ENCODE data around the gene PTP4A2. TPM values are rescaled to one million over a fixed set of nuclear protein-coding genes. Genes with fewer than 3 reads are reported as not detected.
"Not testable (repeated sequence)": the region's sequence is repeated elsewhere in the genome, so short reads cannot be mapped to it uniquely, and the experiment has no call there.

Gene PTP4A2
- total RNA-seq, 1 donor from 2014 or later = 157 TPM

- H3K27ac Mint-ChIP-seq = peak overlapping the region; percentile 78
- no peak overlapping the region for H3K4me3 Mint-ChIP-seq (ENCODE audit: low read depth)
- H3K36me3 Mint-ChIP-seq (ENCODE audit: insufficient read depth) = no peaks in the 10 kb centered on the region
- H3K9me3 Mint-ChIP-seq (ENCODE audit: low read depth) = no peaks in the 10 kb centered on the region
- no peaks in the 10 kb centered on the region for H3K27me3 Mint-ChIP-seq
- no peak for DNase-seq (ENCODE audit: low spot score, unreplicated experiment)
- peak; percentile 7 for TF ChIP-seq CTCF (IDR thresholded peaks at IDR 0.05; ENCODE audit: unreplicated experiment)
- peaks cover 25% of the 10 kb centered on the region for H3K4me1 Mint-ChIP-seq (ENCODE audit: low read depth)
These were observed 18.0 kb upstream of the PTP4A2 start for GRCh38 chr1:31955917-31956736.

GRCh38 chr1:31954607-31955283 is 16.6 kb upstream of the PTP4A2 start:
- Mint-ChIP-seq H3K4me1 (ENCODE audit: low read depth) (peaks cover 25% of the 10 kb centered on the region), H3K27me3 (no peaks in the 10 kb centered on the region), H3K27ac (peak overlapping the region; percentile 79), H3K4me3 (ENCODE audit: low read depth) (no peak overlapping the region), H3K9me3 (ENCODE audit: low read depth) (no peaks in the 10 kb centered on the region), H3K36me3 (ENCODE audit: insufficient read depth) (no peaks in the 10 kb centered on the region)
- DNase-seq (ENCODE audit: low spot score, unreplicated experiment) = no peak
- no peak for TF ChIP-seq CTCF (IDR thresholded peaks at IDR 0.05; ENCODE audit: unreplicated experiment)

GRCh38 chr1:31952825-31953220 is 14.7 kb upstream of the PTP4A2 start:
- no peak for TF ChIP-seq CTCF (IDR thresholded peaks at IDR 0.05; ENCODE audit: unreplicated experiment)
- DNase-seq (ENCODE audit: low spot score, unreplicated experiment) = no peak
- Mint-ChIP-seq H3K9me3 (ENCODE audit: low read depth) (no peaks in the 10 kb centered on the region), H3K4me1 (ENCODE audit: low read depth) (peaks cover 24% of the 10 kb centered on the region), H3K27ac (no peak overlapping the region), H3K27me3 (no peaks in the 10 kb centered on the region), H3K36me3 (ENCODE audit: insufficient read depth) (no peaks in the 10 kb centered on the region), H3K4me3 (ENCODE audit: low read depth) (no peak overlapping the region)

GRCh38 chr1:31951276-31951675 is 13.1 kb upstream of the PTP4A2 start:
- Mint-ChIP-seq H3K27ac (no peak overlapping the region), H3K4me3 (ENCODE audit: low read depth) (no peak overlapping the region), H3K9me3 (ENCODE audit: low read depth) (no peaks in the 10 kb centered on the region), H3K27me3 (no peaks in the 10 kb centered on the region), H3K36me3 (ENCODE audit: insufficient read depth) (no peaks in the 10 kb centered on the region), H3K4me1 (ENCODE audit: low read depth) (peaks cover 21% of the 10 kb centered on the region)
- TF ChIP-seq CTCF (IDR thresholded peaks at IDR 0.05; ENCODE audit: unreplicated experiment) = no peak
- DNase-seq (ENCODE audit: low spot score, unreplicated experiment) = no peak

- DNase-seq (ENCODE audit: low spot score, unreplicated experiment) = no peak
- no peak overlapping the region for H3K4me3 Mint-ChIP-seq (ENCODE audit: low read depth)
- no peak for TF ChIP-seq CTCF (IDR thresholded peaks at IDR 0.05; ENCODE audit: unreplicated experiment)
- H3K27me3 Mint-ChIP-seq = no peaks in the 10 kb centered on the region
- H3K4me1 Mint-ChIP-seq (ENCODE audit: low read depth) = peaks cover 11% of the 10 kb centered on the region
- H3K9me3 Mint-ChIP-seq (ENCODE audit: low read depth) = no peaks in the 10 kb centered on the region
- no peak overlapping the region for H3K27ac Mint-ChIP-seq
- no peaks in the 10 kb centered on the region for H3K36me3 Mint-ChIP-seq (ENCODE audit: insufficient read depth)
These were observed 11.7 kb upstream of the PTP4A2 start for GRCh38 chr1:31949862-31950261.

- not testable (repeated sequence) for H3K36me3 Mint-ChIP-seq (ENCODE audit: insufficient read depth); H3K27ac Mint-ChIP-seq; H3K4me3 Mint-ChIP-seq (ENCODE audit: low read depth); H3K4me1 Mint-ChIP-seq (ENCODE audit: low read depth); H3K27me3 Mint-ChIP-seq; DNase-seq (ENCODE audit: low spot score, unreplicated experiment); H3K9me3 Mint-ChIP-seq (ENCODE audit: low read depth)
These were observed 7.5 kb upstream of the PTP4A2 start for GRCh38 chr1:31945677-31946076.

Measured in progenitor cell of endocrine pancreas (in vitro differentiated cells).